GM06990 (cell line): Measurements from ENCODE around the gene ARHGAP24.

Experiments used
- DNase-seq: peaks from one replicate; pipeline ENCODE4 v3.0.0-alpha.2; 2011; ENCODE audit not compliant: insufficient read length; ENCODE audit errors: extremely low read depth
- H3K27me3 ChIP-seq: replicated peaks from 2 replicates; pipeline ENCODE4 v1.6.0; 2011; ENCODE audit warnings: low read length; ENCODE audit not compliant: control insufficient read depth, insufficient read depth
- H3K36me3 ChIP-seq: 2 replicates; pipeline ENCODE4 v1.5.1; 2011; ENCODE audit warnings: low read length; ENCODE audit not compliant: control insufficient read depth, insufficient read depth
- H3K4me3 ChIP-seq: replicated peaks from 2 replicates; pipeline ENCODE4 v1.5.1; 2011; ENCODE audit warnings: low read depth, mild to moderate bottlenecking, control low read depth, low read length
- CTCF ChIP-seq: IDR thresholded peaks from 2 replicates; pipeline ENCODE4 v1.5.1; 2011; ENCODE audit warnings: low read length, control low read depth, mild to moderate bottlenecking, inconsistent platforms; ENCODE audit not compliant: insufficient read depth, poor library complexity, severe bottlenecking

ARHGAP24 gene

DNA sequence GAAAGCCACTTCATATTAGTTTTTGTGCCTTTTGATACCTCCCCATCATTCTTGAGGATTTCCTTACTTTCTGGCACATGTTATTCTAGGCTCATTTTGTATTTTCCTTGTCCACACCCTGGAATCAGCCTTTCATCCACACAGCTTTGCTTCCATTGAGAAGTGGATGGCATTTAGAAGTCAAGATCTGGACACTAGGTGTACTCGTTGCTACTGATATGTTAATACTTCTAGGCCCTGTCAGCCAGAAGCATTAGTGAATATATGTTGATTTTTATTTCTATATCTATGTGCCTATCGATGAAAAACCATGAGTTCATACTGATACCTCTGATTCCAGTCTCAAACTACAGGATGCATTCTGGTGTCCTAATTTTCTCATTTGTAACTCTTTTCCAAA is 73.2 kb downstream of the ARHGAP24 start:
- H3K36me3 ChIP-seq = no peaks in the 10 kb centered on the region
- DNase-seq = no peak
- no peak overlapping the region for H3K4me3 ChIP-seq
- no peak for TF ChIP-seq CTCF
- H3K27me3 ChIP-seq = no peaks in the 10 kb centered on the region

DNA sequence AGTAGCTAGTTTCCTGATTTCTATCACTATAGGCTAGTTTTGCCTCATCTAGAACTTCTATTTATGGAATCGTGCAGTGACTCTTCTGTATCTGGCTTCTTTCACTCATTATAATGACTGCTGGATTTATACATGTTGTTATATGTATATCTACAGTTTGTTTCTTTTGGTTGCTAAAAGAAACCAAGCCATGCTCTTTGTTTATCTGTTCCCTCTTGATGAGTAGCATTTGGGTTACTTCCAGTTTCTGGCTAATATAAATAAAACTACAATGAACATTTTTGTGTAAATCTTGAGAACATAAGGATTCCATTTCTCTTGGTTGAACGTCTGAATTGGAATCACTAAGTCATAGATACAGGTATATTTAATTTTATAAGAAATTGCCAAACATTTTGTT is 73.9 kb downstream of the ARHGAP24 start:
- Histone ChIP-seq H3K36me3 (no peaks in the 10 kb centered on the region), H3K4me3 (no peak overlapping the region), H3K27me3 (no peaks in the 10 kb centered on the region)
- TF ChIP-seq CTCF = no peak
- no peak for DNase-seq

DNA sequence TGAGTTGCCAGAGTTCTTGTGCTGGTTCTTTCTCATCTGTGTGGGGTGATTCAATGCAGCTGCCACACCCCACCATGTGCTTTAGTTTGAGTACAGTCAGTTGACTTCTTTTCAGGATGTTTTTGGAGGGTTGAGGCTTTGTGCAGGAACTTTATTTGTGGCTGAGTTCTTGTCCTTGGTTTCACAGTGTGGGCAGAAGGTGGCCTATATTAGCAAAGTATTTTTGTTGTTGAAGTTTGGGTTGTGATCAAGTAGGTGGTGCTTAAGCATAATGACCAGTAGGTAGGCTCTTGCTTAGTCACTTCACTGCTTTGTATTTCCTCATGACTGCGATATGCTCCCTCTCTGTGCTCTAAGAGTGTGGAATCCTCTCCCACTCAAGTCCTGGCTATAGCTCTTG is 80.3 kb downstream of the ARHGAP24 start:
- H3K4me3 ChIP-seq = no peak overlapping the region
- no peak for DNase-seq
- no peaks in the 10 kb centered on the region for H3K27me3 ChIP-seq
- no peaks in the 10 kb centered on the region for H3K36me3 ChIP-seq
- no peak for TF ChIP-seq CTCF

DNA sequence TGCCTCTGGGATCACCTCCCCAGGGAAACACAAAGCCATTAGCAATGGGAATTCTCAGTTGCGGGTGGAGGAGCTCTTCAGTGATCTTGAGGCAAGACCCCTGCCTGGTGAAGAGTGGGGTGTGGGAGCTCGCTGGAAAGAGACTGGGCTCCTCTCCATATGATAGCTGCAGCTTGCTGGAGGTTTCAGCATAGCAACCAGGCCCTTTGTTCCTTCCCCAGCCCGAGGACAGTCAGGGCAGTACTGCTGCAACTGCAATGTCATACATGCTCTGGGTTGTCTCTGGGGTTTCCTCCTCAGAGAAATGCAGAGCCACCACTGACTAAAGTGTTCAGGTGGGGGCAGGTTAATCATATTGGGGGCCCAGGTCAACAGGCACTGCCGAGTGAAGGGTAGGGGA is 81.3 kb downstream of the ARHGAP24 start:
- H3K4me3 ChIP-seq = no peak overlapping the region
- DNase-seq = peak; percentile 31

DNA sequence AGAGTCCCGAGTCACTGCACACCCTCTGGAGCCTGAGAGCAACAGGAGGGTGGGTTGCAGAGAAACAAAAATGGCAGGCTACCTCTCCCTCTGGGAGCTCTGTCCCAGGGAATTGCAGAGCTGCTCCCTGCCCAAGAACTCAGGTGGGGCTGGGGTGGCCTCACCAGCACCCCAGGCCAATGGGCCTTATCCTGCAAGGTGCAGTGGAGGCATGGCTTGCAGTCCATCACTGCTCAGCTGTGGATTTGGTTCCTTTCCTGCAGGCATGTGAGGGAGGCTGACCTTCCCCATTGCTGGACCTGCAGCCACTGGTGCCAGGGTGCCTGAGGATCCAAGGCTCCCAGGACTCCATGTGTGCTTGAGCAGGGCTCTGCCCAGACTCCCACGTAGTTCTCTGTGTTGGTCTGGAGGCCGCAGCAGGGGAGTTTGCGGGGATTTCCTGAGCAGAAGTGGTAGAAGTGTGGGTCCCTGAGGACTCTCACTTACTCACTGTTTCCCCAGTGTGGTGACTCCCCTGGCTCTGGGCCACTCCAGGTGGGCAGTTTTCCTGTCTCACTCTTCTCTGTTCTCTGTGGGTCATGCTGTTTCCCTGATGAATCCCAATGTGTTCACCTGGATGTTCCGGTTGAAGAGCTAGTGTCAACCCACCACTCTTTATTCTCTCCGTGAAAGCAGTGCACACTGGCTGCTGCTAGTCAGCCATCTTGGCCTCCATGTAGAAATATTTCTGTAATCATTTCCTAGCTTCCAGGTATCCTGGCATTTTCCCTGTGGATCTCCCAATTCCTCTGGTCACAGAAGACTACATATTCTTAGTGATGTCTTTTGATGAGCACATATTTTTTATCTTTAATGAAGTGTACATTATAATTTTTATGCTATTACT is 82.3 kb downstream of the ARHGAP24 start:
- H3K27me3 ChIP-seq = no peaks in the 10 kb centered on the region
- H3K36me3 ChIP-seq = no peaks in the 10 kb centered on the region
- DNase-seq = peak; percentile 70
- no peak for TF ChIP-seq CTCF
- H3K4me3 ChIP-seq = no peak overlapping the region

More for the DNA sequence above, 81.3 kb downstream of the ARHGAP24 start:
- no peaks in the 10 kb centered on the region for H3K36me3 ChIP-seq
- TF ChIP-seq CTCF = no peak
- H3K27me3 ChIP-seq = no peaks in the 10 kb centered on the region
